HG03354 (cell line): ENCODE results near the gene TBC1D30.

Source experiments
- ATAC-seq: cut with Tn5 transposase; IDR thresholded peaks from one replicate; pipeline ENCODE4 v1.9.1; 2021; ENCODE audit warnings: mild to moderate bottlenecking; ENCODE audit not compliant: unreplicated experiment, poor library complexity, severe bottlenecking

TBC1D30 gene

DNA sequence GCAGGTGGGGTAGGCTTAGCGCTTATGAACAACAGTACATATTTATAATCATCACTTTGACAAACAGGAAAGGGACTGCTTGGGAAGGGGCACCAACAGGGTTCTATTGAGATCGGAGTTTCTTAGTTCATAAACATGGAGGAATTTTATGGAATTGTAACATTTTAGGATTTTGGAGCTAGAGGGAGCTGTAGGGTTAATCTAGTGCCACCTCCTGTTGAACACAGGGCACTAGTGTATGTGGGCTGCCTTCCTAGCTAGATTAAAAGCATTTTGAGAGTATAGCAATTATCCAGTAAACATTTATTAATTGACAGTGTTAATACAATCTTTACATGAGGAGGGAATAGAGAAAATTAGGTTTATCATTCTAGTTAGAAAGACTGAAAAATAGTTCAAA is 23.1 kb upstream of the TBC1D30 start:
- ATAC-seq, result no peak

DNA sequence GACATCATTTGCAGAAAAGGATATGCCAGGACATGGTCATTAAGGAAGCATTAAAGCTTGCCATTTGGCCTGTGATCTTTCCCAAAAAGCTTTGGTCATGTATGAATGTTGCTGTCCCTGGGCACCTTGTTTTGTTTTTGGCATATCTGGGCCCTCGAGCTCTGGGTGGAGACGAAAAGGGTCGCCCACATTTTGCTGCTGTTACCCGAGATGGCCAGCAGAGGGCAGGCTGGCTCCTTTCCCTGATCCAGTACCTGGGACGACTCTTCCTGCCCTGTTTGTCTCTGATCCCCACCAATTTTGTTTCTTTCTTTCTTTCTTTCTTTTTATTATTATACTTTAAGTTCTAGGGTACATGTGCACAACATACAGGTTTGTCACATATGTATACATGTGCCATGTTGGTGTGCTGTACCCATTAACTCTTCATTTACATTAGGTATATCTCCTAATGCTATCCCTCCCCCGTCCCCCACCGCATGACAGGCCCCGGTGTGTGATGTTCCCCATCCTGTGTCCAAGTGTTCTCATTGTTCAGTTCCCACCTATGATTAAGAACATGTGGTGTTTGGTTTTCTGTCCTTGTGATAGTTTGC is 22.2 kb upstream of the TBC1D30 start:
- ATAC-seq, result peak; percentile 87

DNA sequence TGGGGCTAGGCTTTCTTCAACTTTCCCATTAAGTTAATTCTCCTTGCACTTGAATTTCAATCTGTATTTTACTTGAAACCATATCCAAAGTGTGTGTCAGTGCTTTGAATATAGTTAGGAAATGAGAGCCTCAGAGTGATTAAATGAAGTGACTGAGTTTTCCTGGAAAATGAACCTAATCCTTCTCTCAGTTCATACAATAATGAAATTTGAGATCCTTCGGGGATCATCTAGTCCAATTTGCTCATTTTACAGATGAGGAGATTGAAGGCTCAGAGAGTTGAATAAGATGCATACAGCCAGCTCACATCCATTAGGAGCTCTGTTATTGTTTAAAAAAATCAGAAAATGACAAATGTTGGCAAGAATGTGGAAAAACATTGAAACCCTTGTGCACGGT is 18.3 kb upstream of the TBC1D30 start:
- no peak for ATAC-seq

DNA sequence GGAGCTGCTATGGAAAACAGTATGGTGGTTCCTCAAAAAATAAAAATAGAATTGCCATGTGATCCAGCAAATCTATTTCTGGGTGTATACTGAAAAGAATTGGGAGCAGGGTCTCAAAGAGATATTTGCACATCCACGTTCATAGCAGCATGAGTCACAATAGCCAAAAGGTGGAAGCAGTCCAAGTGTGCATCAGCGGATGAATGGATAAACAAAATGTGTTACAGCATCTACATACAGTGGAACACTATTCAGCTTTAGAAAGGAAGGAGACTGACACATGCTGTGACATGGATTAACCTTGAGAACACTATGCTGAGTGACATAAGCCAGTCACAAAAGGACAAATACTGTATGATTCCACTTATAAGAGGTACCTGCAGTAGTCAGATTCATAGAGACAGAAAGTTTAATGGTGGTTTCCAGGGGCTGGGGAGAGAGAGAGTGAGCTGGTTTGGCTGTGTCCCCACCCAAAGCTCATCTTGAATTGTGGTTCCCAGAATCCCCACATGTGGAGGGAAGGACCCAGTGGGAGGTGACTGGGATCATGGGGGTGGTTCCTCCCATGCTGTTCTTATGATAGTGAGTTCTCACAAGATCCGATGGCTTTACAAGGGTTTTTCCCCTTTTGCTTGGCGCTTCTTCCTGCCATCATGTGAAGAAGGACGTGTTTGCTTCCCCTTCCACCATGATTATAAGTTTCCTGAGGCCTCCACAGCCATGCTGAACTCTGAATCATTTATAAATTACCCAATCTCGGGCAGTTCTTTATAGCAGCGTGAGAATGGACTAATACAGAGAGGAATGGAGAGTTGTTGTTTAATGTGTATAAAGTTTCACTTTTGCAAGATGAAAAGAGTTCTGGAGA is 17.6 kb upstream of the TBC1D30 start:
- no peak for ATAC-seq

DNA sequence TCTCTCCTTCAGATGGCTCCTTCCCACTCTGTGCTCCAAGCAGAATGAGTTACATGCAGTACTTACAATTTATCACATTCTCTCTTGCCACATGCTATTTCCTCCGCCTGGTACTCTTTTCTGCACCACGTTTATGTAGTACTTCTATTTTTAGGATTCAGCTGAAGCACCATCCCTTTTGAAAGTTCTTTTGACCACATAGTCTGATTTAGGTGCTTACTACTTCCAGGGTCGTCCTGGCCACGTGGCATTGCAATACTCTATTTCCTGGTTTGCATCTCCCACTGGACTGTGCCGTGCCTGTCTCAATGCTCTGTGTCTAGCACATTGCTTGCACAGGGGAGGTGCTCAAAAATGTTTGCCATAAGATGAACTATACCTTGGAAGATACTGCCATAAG is 16.3 kb upstream of the TBC1D30 start:
- ATAC-seq, result no peak

DNA sequence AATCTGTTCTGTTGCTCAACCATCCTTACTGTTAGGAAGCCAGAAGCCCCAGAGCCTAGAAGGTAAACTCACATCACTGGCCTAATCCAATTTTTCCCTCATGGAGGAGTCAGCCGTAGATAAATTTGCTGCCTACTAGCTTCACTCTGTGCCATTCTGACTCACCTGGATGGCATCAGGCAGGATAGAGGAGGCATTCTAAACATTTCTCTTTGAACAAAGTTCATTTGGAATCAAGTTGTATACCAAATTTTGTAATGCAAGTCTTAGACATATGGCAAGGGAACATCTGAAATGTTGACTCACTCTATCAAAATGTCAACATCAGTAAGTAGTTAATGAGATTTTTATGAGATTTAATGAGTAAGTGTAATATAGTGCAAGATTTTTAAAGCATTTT is 13.6 kb upstream of the TBC1D30 start:
- ATAC-seq, result no peak

DNA sequence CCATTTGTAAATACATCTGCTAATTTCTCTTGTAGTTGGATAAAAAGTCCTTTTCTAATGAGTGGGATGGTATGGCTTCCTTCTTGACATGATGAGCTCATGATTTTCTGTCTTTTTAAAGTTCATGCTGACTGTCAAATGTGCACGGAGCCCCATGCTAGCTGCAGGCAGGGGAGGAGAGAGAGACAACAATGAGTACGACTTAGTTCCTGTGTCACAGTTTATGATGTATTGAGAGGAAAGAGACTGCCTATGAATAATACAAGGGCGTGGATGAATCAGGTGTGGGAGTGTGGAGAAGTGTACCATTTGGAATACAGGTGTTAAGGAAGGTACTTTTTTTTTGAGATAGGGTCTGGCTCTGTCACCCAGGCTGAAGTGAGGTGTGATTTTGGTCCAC is 10.7 kb upstream of the TBC1D30 start:
- ATAC-seq, result no peak

DNA sequence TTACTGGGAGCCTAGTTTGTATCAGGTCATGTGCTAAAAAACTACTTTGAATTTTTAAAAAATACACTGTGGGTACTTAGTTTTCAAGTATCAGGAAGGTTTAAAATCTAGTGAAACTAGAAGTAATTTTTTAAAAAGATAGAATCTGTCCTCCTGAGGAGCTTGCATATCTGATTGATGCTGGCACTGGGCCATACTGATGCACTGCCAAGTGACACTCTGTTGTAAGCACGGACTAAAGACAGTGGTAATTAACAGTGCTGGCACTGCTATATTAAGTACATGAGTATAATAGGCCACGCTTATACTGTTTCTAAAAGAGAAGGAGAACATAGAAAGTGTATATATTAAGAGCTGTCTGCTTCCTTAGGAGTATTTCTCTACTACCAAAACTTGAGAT is 10.0 kb upstream of the TBC1D30 start:
- ATAC-seq, result no peak

DNA sequence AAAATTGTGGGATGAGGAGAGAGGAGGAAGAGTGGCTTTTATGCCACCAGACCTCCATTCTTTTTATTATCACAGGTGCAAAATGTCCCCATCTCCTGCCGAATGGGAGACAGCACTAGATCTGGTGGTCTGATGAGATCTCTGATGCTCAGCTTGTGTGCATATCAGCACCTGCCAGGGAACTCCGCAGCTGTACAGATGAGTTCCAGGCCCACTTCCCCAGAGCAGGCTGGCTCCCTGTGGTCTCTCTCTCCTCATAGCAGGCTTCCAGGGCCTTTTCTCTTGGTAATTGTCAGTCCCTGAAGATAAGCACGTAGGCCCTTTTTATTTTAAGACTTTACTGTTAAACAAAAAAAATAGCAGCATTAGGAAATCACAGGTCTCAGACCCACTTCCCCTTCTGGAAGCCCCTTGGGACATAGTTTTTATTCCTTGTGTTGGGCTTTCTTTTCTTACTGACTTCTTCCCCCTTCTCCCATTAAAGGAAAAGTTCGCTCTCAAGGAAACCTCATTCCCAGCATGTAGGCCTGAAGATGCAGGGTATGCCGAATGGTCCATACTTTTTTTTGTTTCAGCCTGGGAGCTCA is 4.5 kb upstream of the TBC1D30 start:
- ATAC-seq, result no peak

DNA sequence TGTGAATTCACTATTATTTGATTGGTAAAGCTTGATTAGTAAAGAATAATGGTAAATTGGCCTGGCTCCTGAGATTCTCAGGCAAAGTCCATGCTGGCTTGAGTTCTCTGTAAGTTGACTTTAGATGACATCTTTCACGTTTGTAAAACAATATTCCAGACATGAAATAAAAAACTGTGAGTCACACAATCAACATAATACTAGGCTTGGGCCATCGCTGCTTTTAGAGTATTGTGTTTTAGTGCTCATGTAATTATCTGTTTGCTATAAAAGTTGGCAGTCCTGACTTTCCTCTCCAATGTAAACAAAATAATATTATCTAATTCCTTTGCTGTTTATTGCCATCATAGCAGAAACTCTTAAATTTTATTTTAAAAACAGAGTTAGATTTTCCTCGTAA is 3.9 kb upstream of the TBC1D30 start:
- ATAC-seq, result no peak

DNA sequence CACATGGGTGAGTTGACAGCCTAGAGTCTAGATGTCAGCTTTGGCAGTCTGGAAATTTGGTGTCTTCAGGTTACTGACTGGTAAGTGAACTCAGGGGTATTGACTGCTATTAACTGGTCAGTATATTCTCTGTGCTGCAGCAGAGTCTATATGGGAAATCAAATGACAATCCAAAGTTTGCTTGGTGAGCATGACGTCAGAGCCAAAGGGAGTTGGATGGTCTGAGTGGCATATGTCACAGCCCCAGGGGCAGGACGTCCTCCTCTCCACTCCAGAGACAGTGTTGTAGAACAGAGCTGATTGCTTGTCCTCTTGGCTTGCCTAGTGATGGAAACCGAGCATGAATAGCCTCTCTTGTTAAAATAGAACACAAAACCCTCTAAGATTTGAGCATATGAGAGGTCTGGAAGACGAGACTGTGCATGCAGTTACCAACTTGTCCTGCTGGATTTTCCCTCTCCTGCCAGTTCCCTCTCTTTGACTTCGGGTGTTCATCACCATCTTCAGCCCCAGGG is 3.3 kb upstream of the TBC1D30 start:
- no peak for ATAC-seq

DNA sequence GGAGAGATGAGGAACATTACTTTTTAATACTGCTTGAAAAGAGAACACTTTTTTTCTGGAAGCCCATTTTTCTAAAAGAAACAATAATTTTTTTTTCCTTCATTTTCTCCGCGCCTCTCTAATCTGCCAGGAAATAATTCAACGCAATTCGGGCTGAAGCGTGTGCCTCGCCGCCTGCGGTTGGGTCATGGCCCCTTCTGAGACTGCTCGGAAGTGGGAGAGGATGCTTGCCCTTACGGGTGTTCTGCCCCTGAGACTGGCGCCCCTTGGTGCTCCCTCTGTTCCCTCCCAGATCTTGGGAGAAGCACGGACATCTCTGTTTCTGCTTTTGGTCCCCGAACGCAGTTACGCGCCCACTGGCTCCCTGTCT is 332 bp upstream of the TBC1D30 start:
- ATAC-seq, result peak; percentile 23

DNA sequence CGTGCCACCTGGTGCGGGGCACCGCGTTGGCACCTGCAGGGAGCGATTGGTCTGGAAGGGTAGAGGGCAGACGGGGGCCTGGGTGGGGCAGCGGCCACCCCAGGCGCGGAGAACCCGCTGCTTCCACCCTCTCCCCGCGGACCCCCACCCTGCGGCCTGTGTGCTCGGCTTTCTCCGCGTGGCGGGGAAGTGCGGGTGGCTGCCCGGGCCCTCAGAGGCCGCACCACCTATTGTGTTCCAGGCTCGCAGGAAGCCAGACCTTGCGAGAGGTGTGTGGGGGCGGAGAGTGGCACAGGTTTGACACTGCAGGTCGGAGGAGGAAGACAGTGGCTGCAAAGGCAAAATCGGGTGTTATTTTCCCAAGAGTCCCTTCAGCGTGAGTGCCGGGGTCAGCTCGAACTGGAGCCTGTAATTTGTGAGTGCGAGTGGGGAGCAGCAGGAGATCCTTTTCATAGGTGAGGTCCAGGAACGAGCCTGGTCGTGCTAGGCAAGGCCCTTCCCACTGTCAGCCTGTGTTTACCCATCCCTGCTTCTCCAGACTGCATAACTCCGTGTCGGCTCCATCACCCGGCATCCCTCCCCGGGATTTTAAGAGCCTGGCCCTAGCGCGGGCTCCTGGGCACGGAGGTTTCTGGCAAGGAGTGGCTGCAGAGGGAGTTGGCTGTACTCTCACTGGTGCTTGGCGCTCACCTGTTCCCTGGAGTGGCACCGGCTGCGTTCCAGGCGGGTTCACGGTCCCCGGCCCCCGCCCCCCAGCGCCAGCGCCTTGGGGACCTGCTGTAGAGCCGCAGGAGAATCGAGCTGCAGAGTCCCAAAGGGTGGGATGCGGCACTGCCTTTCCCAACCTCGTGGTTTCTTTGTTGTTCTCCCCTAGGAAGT is 935 bp downstream of the TBC1D30 start:
- ATAC-seq, result peak; percentile 6

DNA sequence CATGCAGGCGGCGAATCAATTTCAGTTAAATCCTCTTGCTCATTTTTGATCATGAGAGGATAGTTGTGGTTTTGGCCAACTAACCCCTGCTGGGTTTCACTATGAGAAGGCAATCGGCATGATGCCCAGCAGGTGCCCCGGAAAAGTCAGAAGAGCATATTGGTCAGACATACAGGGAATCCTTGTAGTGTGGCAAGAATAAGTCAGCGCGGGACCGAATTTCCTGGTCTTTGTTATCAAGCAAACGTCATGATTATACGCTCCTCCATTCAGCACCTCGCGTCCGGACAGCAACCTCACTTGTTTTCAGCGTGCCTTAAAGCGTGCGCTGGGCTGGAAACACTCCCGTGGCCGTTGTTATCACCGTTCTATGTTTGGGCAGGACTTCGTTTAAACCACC is 1.8 kb downstream of the TBC1D30 start:
- ATAC-seq, result peak; percentile 56

DNA sequence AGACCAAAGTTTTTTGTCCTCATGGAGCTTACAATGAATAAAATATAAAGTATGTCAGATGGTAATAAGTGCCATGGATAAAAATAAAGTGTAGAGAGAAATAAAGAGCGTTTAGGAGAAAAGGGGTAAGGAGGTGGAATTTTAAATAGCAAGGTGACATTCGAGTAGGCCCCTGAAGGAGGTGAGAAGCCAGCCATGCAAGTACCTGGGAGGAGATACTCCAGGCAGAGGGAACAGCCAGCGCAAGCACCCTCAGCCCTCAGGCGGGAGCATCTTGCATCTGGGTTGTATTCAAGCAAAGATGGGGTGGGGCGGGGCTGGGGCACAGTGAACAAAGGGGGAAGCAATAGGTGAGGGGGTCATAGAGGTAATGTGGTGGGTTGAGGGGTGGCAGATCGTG is 4.3 kb downstream of the TBC1D30 start:
- ATAC-seq, result no peak

DNA sequence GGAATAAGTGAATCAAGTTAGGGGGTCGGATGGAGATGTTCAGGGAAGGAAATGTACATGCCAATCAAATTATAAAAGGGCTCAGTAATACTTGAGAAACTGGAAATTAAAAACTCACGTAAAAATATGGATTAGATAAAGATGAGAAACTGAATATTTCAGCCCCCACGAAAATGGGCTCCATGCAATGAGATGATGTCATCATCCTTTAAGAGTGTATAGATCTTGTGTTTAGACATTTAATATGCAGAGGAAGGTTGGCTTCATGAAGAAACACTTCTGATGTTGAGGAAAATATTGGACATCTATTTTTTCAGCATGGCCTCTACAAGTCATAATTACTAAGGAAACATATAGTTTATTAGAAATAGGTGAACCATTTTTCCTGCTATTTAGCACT is 9.5 kb downstream of the TBC1D30 start:
- no peak for ATAC-seq

DNA sequence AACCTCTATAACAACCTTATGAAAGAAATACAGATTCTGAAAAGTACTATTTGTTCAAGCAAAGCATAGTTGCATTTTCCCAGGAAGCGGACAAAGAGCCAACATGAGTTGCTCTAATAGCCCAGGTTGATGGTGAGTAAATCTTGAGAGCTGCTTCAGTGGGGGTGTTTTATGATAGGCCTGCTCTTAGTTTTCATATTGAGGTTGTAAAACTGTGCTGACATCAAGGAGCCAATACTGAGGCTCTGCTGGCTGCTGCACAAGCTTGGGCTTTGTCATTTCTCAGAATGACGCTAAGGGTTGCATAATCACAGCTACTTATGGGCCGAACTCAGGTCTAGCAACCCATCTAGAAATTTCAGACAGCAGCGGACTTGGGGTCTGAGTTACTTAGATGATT is 11.5 kb downstream of the TBC1D30 start:
- ATAC-seq, result no peak

DNA sequence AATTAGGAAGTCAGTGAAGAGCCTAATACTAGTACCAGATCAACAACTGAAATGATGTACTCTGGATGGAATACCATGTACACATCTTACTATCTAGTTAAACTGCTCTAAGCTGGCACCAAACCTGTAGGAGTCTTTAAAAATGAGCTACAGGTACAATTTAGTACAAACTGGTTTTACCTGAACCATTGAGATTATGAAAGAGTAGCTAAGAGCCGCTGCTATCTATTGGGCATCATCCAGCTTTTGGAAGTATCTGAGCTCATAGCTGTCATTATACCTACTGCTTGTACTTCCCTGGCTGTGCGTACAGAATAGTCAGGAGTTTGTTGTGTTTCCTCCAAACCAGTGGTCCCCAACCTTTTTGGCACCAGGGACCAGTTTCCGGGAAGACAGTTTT is 12.4 kb downstream of the TBC1D30 start:
- no peak for ATAC-seq

DNA sequence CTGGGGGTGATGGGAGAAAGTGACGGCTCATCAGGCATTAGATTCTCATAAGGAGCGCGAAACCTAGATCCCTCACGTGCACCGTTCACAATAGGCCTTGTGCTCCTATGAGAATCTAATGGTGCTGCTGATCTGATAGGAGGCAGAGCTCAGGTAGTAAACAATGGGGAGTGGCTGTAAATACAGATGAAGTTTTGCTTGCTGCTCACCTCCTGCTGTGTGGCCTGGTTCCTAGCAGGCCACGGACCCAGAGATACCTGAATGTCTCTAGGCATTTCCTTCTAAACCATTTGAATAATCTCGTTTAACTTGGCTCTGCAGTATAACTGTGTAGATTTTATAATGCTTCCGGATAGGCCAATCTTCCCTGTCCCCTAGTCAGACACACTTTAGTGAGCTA is 13.0 kb downstream of the TBC1D30 start:
- ATAC-seq, result no peak

DNA sequence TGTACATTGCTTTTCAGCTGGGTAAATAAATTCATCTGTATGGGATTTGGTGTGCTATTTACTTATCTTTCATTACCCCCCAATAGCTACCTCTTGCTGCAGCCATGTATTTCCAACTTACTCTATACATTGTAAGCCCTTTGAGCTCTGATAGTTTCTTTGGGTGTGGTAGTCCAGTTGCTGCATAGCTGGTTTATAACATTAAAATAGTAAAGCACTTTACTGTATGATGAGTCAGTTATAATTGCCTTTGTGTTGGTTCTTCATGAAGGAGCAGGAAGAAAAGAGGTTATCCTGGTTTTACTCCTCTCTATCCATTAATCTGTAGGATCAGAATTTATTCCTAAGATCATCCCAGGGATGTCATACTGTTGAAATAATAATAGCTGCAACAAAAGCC is 15.7 kb downstream of the TBC1D30 start:
- ATAC-seq, result no peak
